OCI-LY3 (cell line): ENCODE results near the gene TRPC4AP.

Experiments
- CTCF ChIP-seq: fragments of 200-600, 300-600 bp; sonication (generic); IDR thresholded peaks from 2 replicates; pipeline ENCODE4 v1.5.1; 2014; ENCODE audit warnings: antibody characterized with exemption, low read length, low read depth
- EZH2phosphoT487 ChIP-seq: fragments of 200-600 bp; shearing (Covaris generic); IDR thresholded peaks from 2 replicates; pipeline ENCODE4 v1.6.1; 2018; ENCODE audit warnings: antibody characterized with exemption, mixed run types, low read depth

GRCh38 chr20:34956041-34956458, 136.6 kb downstream of the TRPC4AP start:
- no peak; the same call in 1 of the 2 replicates for TF ChIP-seq CTCF
- no peak for TF ChIP-seq EZH2phosphoT487
